ENCODE data around the gene SLC35E4.
"Not testable (repeated sequence)": the region's sequence is repeated elsewhere in the genome, so short reads cannot be mapped to it uniquely, and the experiment has no call there.

Gene SLC35E4, protein sequence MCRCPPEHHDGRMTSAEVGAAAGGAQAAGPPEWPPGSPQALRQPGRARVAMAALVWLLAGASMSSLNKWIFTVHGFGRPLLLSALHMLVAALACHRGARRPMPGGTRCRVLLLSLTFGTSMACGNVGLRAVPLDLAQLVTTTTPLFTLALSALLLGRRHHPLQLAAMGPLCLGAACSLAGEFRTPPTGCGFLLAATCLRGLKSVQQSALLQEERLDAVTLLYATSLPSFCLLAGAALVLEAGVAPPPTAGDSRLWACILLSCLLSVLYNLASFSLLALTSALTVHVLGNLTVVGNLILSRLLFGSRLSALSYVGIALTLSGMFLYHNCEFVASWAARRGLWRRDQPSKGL

DNA sequence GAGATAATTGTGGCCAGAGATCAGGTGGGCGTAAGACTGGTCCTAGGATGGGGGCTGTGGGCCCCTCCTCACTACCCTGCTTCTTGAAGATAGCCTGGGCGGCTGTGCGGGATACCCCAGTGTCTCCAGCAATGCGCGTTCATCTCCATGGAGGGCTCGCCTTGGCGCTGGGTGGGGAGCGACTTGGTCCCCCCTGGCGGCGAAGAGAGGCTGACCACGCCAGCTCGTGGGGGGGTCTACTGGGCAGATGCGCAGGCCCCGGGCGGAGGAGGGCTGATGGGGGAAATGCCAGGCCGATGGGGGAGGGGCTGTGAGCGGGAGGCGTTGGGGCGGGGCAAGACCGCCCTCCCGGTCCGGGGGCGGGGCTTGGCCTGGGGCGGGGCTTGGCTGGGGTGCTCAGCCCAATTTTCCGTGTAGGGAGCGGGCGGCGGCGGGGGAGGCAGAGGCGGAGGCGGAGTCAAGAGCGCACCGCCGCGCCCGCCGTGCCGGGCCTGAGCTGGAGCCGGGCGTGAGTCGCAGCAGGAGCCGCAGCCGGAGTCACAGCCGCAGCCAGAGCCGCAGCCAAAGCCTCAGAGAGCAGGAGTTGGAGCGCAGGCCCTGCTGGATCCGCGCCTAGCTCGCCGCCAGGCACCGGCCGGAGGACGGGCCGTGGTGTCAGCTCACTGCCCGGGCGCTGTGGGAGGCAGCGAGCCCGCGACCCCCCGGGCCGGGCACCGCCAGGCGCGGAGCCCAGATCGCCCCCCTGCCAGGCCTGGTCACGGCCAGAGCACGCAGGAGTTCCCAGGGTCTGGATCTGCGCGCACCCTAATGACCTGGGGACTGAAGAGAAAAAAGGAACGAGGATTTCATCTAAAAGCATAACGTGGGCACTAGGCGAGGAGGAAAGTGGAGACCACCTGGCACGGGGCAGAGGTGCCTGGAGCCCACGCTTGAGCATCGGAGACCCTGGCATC lies at the start of gene SLC35E4:
SLC35E4 (plus strand) TSS at position 509 of the 953 bp plus-strand sequence. CDS start 670 bp downstream, outside the sequence.
- peak; percentile 77 for DNase-seq (ENCODE audit: low read depth)

- no peak for DNase-seq (ENCODE audit: low read depth)
Measured at GRCh38 chr22:30586414-30586813, 49.2 kb upstream of the SLC35E4 start.

- no peak for DNase-seq (ENCODE audit: low read depth)
Measured at GRCh38 chr22:30591191-30591587, 44.4 kb upstream of the SLC35E4 start.

DNA sequence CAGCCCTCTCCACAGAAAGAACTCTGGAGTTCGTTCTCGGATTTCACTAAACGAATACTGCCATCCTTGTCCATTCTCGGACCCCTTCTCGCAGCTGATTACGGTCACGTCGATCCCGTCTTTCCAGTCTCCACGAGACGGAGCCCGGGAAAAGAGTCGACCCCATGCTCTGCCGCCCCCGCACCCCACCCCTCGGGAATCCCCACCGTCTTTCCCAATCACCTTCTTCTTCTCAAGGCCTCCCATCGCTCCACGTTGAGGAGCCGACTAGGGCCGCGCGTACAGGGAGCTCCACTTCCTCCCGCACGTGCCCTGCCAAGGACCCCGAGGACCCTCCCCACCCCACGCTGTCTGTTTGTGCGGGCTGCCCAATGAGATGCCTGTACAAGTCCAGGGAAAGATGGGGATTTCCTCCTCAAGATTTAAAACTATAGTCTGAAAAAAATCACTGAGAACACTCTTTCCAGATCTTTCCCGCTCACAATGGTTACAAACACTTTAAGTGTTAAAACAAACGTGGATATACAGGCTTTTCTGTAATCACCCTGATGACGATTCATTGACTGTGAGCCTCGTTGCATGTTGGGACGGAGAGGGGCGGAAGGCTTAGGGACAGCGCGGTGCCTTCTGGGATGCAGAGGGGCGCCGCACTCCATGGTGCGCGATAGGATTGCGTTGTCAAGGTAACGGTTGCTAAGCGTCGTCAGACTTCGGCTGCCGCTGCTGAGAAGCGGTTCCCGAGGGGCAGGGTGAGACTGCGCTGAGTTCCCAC lies 43.8 kb upstream of the SLC35E4 start, which contains the start of gene PES1:
PES1 (minus strand) TSS at position 323 of the 772 bp plus-strand sequence; CDS start at position 246, 77 bp downstream.
- peak; percentile 96 for DNase-seq (ENCODE audit: low read depth)

GRCh38 chr22:30592360-30592713 lies 43.2 kb upstream of the SLC35E4 start:
- DNase-seq (ENCODE audit: low read depth): not testable (repeated sequence)

GRCh38 chr22:30596199-30596598 lies 39.4 kb upstream of the SLC35E4 start:
- DNase-seq (ENCODE audit: low read depth): no peak

- DNase-seq (ENCODE audit: low read depth): no peak
Measured at GRCh38 chr22:30596886-30597285, 38.7 kb upstream of the SLC35E4 start.

DNA sequence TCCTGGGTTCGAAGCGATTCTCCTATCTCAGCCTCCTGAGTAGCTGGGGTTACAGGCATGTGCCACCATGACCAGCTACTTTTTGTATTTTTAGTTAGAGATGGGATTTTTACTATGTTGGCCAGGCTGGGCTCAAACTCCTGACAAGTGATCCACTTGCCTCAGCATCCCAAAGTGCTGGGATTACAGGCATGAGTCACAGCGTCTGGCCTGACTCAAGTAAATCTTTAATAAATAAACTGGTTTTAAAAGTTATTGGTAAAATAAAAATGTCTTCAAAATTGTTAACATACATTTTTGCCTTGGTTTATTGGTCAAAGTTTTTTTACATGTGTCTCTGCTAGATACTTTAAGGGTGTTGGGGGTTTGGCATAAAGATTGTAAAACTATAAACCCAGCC lies 36.6 kb upstream of the SLC35E4 start:
- DNase-seq (ENCODE audit: low read depth): no peak

DNA sequence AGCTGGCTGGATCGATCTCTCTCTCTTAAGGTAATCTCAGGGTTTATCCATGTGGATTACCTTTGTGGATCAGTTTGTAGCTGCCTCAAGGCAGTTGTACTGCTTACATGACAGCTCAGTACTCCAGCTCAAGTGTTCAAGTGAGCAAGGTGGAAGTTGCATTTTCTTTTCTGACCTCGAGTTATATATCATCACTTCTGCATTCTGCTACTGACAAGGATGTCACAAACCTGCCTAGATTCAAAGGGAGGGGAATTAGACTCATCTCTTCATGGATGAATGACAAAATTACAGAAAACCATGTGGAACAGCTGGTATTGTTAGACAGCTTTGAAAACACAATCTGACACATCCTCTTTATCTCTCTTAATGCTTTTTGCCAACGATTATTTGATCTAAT lies 34.7 kb upstream of the SLC35E4 start:
- DNase-seq (ENCODE audit: low read depth): no peak

GRCh38 chr22:30601464-30601863 lies 34.1 kb upstream of the SLC35E4 start:
- no peak for DNase-seq (ENCODE audit: low read depth)

- no peak for DNase-seq (ENCODE audit: low read depth)
Measured at GRCh38 chr22:30602049-30602448, 33.5 kb upstream of the SLC35E4 start.

DNA sequence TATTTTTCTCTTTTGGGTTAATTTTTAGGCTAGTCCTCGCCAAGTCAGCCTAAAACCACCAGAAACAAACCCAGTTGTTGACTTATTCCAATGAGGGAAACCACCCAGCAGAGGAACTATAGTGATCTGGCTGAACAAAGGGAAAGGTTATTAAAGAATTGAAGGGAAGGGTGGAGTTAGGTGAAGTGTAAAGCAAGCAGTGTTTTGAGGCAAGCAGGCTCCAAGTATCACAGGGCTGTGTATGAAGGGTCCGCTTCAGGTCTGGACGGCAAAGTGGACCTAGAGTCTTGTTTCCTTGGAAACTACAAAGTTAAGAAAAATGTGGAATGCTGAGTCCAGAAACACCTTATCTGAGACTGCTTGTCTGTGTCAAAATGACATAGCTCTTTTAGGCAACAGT lies 31.8 kb upstream of the SLC35E4 start:
- DNase-seq (ENCODE audit: low read depth): no peak

DNA sequence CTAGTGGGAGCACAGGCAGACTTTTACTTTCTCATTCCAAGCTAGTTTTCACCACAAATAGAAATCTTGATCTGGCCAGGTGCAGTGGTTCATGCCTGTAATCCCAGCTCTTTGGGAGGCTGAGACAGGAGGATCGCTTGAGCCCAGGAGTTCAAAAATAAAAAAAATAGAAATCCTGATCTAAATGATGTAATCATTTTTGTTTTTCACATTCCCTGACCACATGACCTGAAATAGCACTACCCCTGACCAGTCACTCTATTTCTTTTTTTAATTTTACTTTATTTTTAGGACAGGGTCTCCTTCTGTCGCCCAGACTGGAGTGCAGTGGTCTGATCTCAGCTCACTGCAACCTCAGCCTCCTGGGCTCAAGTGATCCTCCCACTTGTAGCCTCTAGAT lies 30.9 kb upstream of the SLC35E4 start:
- no peak for DNase-seq (ENCODE audit: low read depth)

GRCh38 chr22:30605449-30606110 lies 30.0 kb upstream of the SLC35E4 start:
- no peak for DNase-seq (ENCODE audit: low read depth)

- DNase-seq (ENCODE audit: low read depth): no peak
Measured at GRCh38 chr22:30606455-30607299, 28.9 kb upstream of the SLC35E4 start, which contains the start of gene TCN2. TSS of gene TCN2 (plus strand) at chr22:30607174. CDS start at chr22:30607332, 158 bp downstream.

GRCh38 chr22:30607300-30607930 lies 28.2 kb upstream of the SLC35E4 start:
- no peak for DNase-seq (ENCODE audit: low read depth)

DNA sequence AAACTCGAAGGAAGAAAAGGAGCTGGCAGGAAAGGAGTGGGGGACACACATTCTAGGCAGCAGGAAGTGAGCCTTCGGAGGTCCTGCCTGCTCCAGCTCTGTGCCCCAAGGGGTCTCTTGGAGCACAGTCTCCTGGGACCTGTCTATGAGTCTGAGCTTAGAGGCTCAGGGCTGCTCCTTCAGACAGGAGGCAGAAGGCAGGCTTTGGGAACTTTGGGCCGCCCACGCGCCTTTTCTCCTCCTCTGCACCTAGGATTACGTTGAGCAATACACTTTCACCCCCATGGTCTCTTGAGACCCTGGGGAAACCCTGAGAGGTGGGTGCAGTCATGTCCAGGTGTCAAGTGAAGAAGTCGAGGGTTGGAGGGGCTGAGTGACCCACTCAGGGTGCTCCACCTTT lies 27.6 kb upstream of the SLC35E4 start:
- no peak for DNase-seq (ENCODE audit: low read depth)

GRCh38 chr22:30609260-30610185 lies 26.1 kb upstream of the SLC35E4 start:
- peak; percentile 73 for DNase-seq (ENCODE audit: low read depth)

- DNase-seq (ENCODE audit: low read depth): no peak
Measured at GRCh38 chr22:30610299-30610698, 25.3 kb upstream of the SLC35E4 start.

All from GM04504 (cell line).